Uterus (tissue), 2 donors: Measurements from ENCODE around the gene ARHGEF16.

Experiments used
- CTCF ChIP-seq, 4 experiments: fragments of 200-600 bp in 2 of 4; fragments of 450-650 bp in 2 of 4; sonication (generic) in 2 of 4; IDR thresholded peaks; one replicate each; pipeline ENCODE4 v1.5.1; 2016 to 2019; ENCODE audit warnings: antibody characterized with exemption in 4 of 4, mild to moderate bottlenecking in 2 of 4, moderate library complexity in 1 of 4
- POLR2A ChIP-seq, 2 donors: fragments of 450-650 bp; IDR thresholded peaks; one replicate each; pipeline ENCODE4 v1.6.1; 2016; ENCODE audit warnings: antibody characterized with exemption in 2 of 2, mild to moderate bottlenecking in 1 of 2, moderate library complexity in 1 of 2

- TF ChIP-seq CTCF (IDR thresholded peaks at IDR 0.05) (no peak), POLR2A (IDR thresholded peaks at IDR 0.05) (no peak)
These were observed 56.4 kb downstream of the ARHGEF16 start for GRCh38 chr1:3510956-3511250.
